ENCODE results near the gene SGSM1. TPM values are rescaled to one million over a fixed set of nuclear protein-coding genes. Genes with fewer than 3 reads are reported as not detected.

Gene SGSM1
- total RNA-seq, 1 donor from 2014 or later: 8.0 TPM

DNA sequence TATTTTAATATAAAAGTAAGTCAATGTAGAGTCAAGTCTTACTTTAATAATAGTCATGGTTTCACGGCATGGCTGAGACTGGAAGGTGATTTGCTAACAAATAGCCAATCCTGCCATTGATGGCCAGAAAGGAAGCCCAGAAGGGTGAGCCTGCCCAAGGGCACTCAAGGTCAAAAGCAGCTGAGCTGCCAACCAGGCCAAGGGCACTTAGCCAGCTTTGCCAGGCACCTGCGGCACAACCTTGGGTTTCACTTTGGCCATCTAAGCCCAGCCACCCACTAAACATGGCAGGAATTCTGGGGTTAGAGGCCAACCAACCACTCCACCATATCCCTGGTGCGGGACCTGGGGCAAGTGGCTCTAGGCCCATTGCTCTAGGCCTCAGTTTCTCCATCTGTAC lies 136.3 kb downstream of the SGSM1 start:
- no peak for DNase-seq (ENCODE audit: low spot score)
- intact Hi-C loops (cut with DNase I): no loop called here

GRCh38 chr22:24944217-24944937 lies 138.4 kb downstream of the SGSM1 start:
- DNase-seq (ENCODE audit: low spot score): no peak
- intact Hi-C loops (cut with DNase I): no loop called here

- no peak for DNase-seq (ENCODE audit: low spot score)
- intact Hi-C loops (cut with DNase I): no loop called here
Measured at GRCh38 chr22:24945430-24945829, 139.4 kb downstream of the SGSM1 start.

DNA sequence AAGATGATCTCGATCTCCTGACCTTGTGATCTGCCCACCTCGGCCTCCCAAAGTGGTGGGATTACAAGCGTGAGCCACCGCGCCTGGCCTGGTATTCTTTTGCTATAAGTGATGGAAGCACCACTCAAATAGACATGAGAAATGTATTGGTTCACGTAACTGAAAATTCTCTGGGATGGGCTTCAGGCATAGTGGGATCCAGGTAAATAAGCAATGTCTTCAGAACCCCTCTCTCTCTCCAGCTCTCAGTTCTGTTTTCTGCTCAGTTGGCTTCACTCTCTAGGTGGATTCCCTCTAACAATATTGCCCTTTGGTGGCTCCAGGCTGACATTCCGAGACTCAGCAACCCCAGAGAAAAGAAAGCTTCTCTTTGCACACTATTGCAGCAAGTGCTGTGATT lies 141.4 kb downstream of the SGSM1 start:
- intact Hi-C loops (cut with DNase I): no loop called here
- no peak for DNase-seq (ENCODE audit: low spot score)

DNA sequence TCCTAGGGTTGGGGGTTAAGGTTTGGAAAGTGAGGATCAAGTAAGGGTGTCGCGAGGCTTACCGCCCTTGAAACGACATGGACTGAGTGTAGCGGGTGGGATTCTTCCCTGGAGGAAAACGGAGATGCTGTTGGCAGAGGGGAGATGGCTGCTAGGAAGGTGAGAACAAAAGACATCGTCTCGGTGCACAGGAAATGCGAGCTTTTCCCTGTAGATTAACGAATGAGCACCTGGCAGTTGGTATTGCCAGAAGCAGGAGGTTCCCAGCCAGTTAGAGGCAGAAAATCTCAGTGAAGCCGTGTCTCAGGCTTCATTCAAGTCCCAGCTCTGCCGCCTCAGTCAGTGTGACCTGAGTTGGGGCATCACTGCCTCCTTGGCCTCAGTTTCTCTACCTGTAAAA lies 141.9 kb downstream of the SGSM1 start:
- intact Hi-C loops (cut with DNase I): no loop called here
- DNase-seq (ENCODE audit: low spot score): no peak

GRCh38 chr22:24948356-24949202 lies 142.6 kb downstream of the SGSM1 start:
- DNase-seq (ENCODE audit: low spot score): no peak
- intact Hi-C loops (cut with DNase I): no loop called here

DNA sequence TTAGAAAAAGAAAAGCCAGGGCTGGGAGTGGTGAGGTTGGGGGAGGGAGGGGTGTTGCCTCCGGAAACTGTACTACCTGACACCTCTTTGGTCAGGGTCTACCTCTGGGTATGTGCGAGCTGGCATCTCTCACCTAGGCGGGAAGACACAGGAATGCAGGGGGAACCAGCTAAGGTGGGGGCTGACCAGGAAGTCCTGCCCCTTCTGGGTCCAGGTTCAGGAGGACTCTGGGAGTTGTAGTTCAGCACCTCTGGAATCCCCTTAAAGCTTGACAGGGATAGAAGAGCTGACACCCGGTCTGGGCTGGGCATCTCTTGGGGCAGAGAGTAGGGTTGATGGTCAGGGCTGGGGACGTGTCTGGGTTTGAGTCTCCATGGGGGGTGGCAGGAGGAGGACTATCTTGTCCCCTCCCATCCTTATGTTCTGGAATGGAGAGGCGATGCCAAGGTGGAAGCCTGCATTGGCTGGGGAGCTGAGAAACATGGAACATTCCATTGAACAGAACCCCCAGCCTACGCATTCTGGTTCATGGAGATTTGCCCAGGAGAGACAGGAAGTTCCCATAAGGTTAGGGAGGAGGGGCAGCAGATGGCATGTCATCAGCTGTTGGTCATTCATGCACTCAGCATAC lies 144.4 kb downstream of the SGSM1 start:
- no peak for DNase-seq (ENCODE audit: low spot score)
- intact Hi-C loops (cut with DNase I): loop anchor here (5.0 kb wide), 1 partner anchor 77 kb away; no protein-coding TSS in a partner anchor

GRCh38 chr22:24951942-24952836 lies 146.2 kb downstream of the SGSM1 start, which contains the start of gene KIAA1671:
Gene KIAA1671, plus strand, starts transcription at chr22:24952716. Its CDS starts 75,284 bp downstream, at chr22:25028000.
- intact Hi-C loops (cut with DNase I): loop anchor here (1.0 to 5.0 kb wide), 2 partner anchors 75 to 96 kb away; no protein-coding TSS in a partner anchor

DNA sequence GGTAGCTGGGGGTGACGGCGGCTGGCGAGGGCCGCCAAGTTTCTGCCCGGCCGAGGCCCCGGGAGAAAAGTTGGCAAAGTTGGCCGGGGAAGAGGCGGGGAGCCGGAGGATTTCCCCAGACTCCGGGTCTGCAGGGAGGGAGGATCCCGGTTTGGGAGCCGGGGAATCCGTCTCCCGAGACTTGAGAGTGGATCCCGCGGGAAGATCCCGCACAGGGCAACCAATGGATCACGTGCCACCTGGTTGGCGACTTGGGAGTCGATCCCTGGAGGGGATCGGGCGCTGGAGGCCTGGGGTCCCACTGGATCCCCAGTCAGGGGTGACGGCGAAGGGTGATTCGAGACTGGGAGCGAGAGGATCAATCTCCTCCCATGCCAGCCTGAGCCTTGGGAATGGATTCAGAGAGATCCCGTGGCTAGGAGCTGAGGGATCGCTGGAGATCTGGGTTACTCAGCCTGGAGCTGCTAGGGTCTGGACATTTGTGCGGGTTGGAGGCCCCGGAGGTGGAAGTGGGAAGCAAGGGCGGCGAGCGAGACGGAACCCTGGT lies 146.9 kb downstream of the SGSM1 start:
- intact Hi-C loops (cut with DNase I): loop anchor here (1.0 to 5.0 kb wide), 2 partner anchors 74 to 95 kb away; no protein-coding TSS in a partner anchor
- DNase-seq (ENCODE audit: low spot score): no peak

More at GRCh38 chr22:24951942-24952836, 146.2 kb downstream of the SGSM1 start, which contains the start of gene KIAA1671:
- DNase-seq (ENCODE audit: low spot score): peak; percentile 91

GRCh38 chr22:24953384-24954113 lies 147.5 kb downstream of the SGSM1 start:
- intact Hi-C loops (cut with DNase I): loop anchor here (5.0 kb wide), 1 partner anchor 74 kb away; no protein-coding TSS in a partner anchor
- DNase-seq (ENCODE audit: low spot score): no peak

DNA sequence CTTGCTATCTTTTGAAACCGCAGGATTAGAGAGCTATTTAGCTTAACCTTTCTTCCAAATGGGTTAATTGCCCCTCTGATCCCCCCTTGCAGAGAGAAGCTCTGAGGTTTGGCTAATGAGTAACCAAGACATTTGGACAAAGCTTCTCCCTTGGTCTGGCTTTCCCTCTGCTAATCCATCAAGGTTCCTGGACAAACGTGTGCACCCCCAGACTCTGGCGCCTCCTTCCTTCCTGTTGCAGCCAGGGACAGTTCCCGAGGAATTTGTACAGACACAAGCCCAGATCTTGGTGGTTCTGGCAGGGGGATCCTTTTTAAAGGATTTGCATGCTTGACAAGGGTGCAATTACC lies 148.1 kb downstream of the SGSM1 start:
- intact Hi-C loops (cut with DNase I): loop anchor here (5.0 kb wide), 1 partner anchor 73 kb away; no protein-coding TSS in a partner anchor
- DNase-seq (ENCODE audit: low spot score): no peak

DNA sequence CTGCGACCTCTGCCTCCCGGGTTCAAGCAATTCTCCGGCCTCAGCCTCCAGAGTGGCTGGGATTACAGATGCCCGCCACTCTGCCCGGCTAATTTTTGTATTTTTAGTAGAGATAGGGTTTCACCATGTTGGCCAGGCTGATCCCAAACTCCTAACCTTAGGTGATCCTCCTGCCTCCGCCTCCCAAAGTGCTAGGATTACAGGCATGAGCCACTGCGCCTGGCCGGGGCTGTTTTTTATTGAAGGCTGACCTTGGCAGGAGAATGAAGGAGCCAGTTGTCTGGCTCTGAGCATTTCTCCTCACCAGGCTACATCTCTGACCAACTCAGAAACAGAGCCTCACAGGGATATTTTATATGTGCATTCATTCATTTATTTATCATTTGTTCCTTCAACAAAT lies 148.8 kb downstream of the SGSM1 start:
- no peak for DNase-seq (ENCODE audit: low spot score)
- intact Hi-C loops (cut with DNase I): loop anchor here (5.0 kb wide), 1 partner anchor 72 kb away; no protein-coding TSS in a partner anchor

- DNase-seq (ENCODE audit: low spot score): no peak
Measured at GRCh38 chr22:24957043-24957442, 151.0 kb downstream of the SGSM1 start.

DNA sequence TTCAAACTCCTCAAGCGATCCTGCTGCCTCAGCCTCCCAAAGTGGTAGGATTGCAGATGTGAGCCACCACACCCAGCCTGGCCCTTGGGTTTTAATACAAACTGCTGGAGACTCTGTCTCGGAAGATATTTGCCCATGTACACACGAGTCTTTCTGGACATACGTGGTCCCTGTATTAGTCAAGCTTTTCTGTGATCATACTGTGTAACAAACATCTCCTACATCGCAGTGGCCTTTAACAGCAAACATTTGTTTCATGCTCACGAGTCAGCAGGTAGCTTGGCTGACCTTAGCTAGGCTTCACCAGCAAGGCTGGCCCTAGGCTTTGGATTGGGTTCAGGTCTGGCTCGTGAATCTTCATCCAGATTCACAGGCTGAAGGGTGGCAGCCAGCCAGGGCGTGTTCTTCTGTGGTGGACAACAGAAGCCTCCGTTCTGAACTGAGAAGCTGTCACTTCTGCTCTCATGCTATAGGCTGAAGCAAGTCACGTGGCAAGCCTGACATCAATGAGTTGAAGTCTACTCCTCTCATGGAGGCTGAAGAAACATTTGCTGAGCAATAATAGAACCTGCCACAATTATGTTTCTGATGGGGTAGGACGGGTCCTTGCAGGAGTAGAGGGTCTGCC lies 155.3 kb downstream of the SGSM1 start:
- DNase-seq (ENCODE audit: low spot score): no peak
- intact Hi-C loops (cut with DNase I): no loop called here

More at GRCh38 chr22:24957043-24957442, 151.0 kb downstream of the SGSM1 start:
- intact Hi-C loops (cut with DNase I): no loop called here

GRCh38 chr22:24962094-24962493 lies 156.1 kb downstream of the SGSM1 start:
- intact Hi-C loops (cut with DNase I): no loop called here
- no peak for DNase-seq (ENCODE audit: low spot score)

- intact Hi-C loops (cut with DNase I): no loop called here
- DNase-seq (ENCODE audit: low spot score): no peak
Measured at GRCh38 chr22:24962835-24963234, 156.8 kb downstream of the SGSM1 start.

DNA sequence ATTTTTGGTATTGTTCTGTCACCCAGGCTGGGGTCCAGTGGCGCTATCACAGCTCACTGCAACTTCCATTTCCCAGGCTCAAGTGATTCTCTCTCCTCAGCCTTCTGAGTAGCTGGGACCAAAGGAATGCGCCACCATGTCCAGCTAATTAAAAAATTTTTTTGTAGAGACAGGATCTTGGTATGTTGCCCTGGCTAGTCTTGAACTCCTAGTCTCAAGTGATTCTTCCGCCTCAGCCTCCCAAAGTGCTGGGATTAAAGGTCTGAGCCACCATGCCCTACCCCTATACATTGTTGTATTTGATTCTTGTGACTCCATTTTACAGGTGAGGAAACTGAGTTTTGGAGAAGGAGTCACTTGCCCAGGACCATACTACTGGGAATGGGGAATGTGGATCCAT lies 158.4 kb downstream of the SGSM1 start:
- intact Hi-C loops (cut with DNase I): no loop called here
- DNase-seq (ENCODE audit: low spot score): no peak

Measured in cardiac septum (tissue), 1 donor.